ENCODE measurements around the gene PKNOX2. TPM values are rescaled to one million over a fixed set of nuclear protein-coding genes. Genes with fewer than 3 reads are reported as not detected.
A peak's percentile ranks its signal among the peaks of the same experiment; 100 is the strongest.

The PKNOX2 gene
- total and polyA plus RNA-seq, 2 of the 8 experiments (the other 6 are each of a cell fraction or from before 2014, with no cell fraction given): 2.0 TPM

GRCh38 chr11:125465701-125466100 is 301.1 kb downstream of the PKNOX2 start:
- no peak overlapping the region for H3K27ac ChIP-seq (ENCODE audit: low read depth, low read length)
- H3K4me2 ChIP-seq (ENCODE audit: insufficient read depth in 1 of 2, low read depth in 2 of 2, low read length in 2 of 2): no peak overlapping the region; a peak in 1 of 4 replicates

More at GRCh38 chr11:125465701-125466100, 301.1 kb downstream of the PKNOX2 start:
- Histone ChIP-seq H2AFZ (ENCODE audit: low read length) (peak overlapping the region; percentile 35; the same call in 1 of the 2 replicates), H3K9ac (replicated peaks in 1 of 4; ENCODE audit: extremely low read depth in 1 of 4, low read depth in 3 of 4, low read length in 3 of 4) (no peak overlapping the region), H2BK12ac (ENCODE audit: low read depth, low read length) (no peak overlapping the region), H2AK5ac (ENCODE audit: low read depth, low read length) (no peak overlapping the region), H2BK20ac (ENCODE audit: low read length) (no peak overlapping the region), H3K4me3 (ENCODE audit: extremely low read depth in 1 of 4, insufficient read depth in 2 of 4, low read depth in 3 of 4, low read length in 4 of 4) (no peak overlapping the region), H3K4ac (replicated peaks; ENCODE audit: insufficient read length, low read depth, low read length) (no peak overlapping the region), H2BK120ac (replicated peaks; ENCODE audit: low read depth, low read length) (no peak overlapping the region), H2BK5ac (ENCODE audit: low read depth, low read length) (no peak overlapping the region), H3K36me3 (ENCODE audit: control insufficient read depth in 2 of 4, insufficient read depth in 4 of 4, low read length in 3 of 4) (peaks cover 0 to under 1% (median 0%) of the 10 kb centered on the region in 4 experiments; a peak in 3 of 8 replicates), H4K8ac (ENCODE audit: extremely low read depth, insufficient read depth, low read length) (no peak overlapping the region), H3K56ac (replicated peaks; ENCODE audit: insufficient read length, low read depth, low read length) (no peak overlapping the region), H3K23ac (ENCODE audit: insufficient read length) (no peak overlapping the region), H4K5ac (ENCODE audit: insufficient read length, low read depth, low read length) (no peak overlapping the region), H2BK15ac (ENCODE audit: low read length) (no peak overlapping the region), H3K23me2 (ENCODE audit: low read depth, low read length) (no peaks in the 10 kb centered on the region), H3K27me3 (replicated peaks in 1 of 4; ENCODE audit: control insufficient read depth in 3 of 4, extremely low read depth in 1 of 4, insufficient read depth in 3 of 4, low read length in 3 of 4) (no peaks in the 10 kb centered on the region), H3K4me1 (replicated peaks in 1 of 4; ENCODE audit: control insufficient read depth in 3 of 4, insufficient read depth in 4 of 4, low read length in 3 of 4) (peaks cover 0 to 8% (median 2%) of the 10 kb centered on the region in 4 experiments; a peak in 5 of 7 replicates), H4K20me1 (replicated peaks in 1 of 2; ENCODE audit: control insufficient read depth in 1 of 2, insufficient read depth in 2 of 2, low read length in 2 of 2) (no peaks in the 10 kb centered on the region), H3K79me1 (ENCODE audit: low read depth, low read length) (no peaks in the 10 kb centered on the region), H4K91ac (replicated peaks; ENCODE audit: insufficient read length, low read length) (no peak overlapping the region), H3K14ac (ENCODE audit: insufficient read length) (no peak overlapping the region), H3K18ac (ENCODE audit: extremely low read depth, low read length) (no peak overlapping the region), H3K79me2 (ENCODE audit: control insufficient read depth in 1 of 2, insufficient read depth in 2 of 2, low read length in 2 of 2) (no peaks in the 10 kb centered on the region), H3K9me3 (ENCODE audit: insufficient read depth in 2 of 2, low read depth in 1 of 2, low read length in 1 of 2) (no peaks in the 10 kb centered on the region)
- POLR2A ChIA-PET (ENCODE audit: partially characterized antibody): no interaction called here
- 52% methylated on average over 5 of the region's 5 CpGs; no CpG with 5 or more reads in 1 of the 2 experiments for WGBS, 2 experiments (ENCODE audit: extremely low coverage in 1 of 2, insufficient coverage in 1 of 2, insufficient read length in 1 of 2, insufficient replicate concordance in 2 of 2, low coverage in 1 of 2, low lambda C conversion rate in 2 of 2, missing lambda C conversion rate in 1 of 2)
- no peak for DNase-seq (ENCODE audit: low read depth in 1 of 2, low spot score in 2 of 2)
- FAIRE-seq: no peak
- CTCF ChIA-PET (ENCODE audit: partially characterized antibody): interaction anchor here (0.8 to 2.5 kb wide), 4 partner anchors 13 to 374 kb away, joined by 3 to 10 read pairs (median 4); no protein-coding TSS in a partner anchor
- TF ChIP-seq MAFK (IDR thresholded peaks at IDR 0.05; ENCODE audit: low read depth, low read length) (no peak), CBX5 (IDR thresholded peaks at IDR 0.05; ENCODE audit: low read depth, low read length) (no peak), CTBP2 (IDR thresholded peaks at IDR 0.05; ENCODE audit: borderline replicate concordance, insufficient read depth, insufficient read length, low read length) (no peak)

Measured in H1 (cell line).